Measurements from ENCODE around the gene TM9SF4. TPM values are rescaled to one million over a fixed set of nuclear protein-coding genes. Genes with fewer than 3 reads are reported as not detected.

Gene TM9SF4
- total and polyA plus RNA-seq, 2 of the 8 experiments (the other 6 are each of a cell fraction or from before 2014, with no cell fraction given), result 38.4 to 68.7 TPM

DNA sequence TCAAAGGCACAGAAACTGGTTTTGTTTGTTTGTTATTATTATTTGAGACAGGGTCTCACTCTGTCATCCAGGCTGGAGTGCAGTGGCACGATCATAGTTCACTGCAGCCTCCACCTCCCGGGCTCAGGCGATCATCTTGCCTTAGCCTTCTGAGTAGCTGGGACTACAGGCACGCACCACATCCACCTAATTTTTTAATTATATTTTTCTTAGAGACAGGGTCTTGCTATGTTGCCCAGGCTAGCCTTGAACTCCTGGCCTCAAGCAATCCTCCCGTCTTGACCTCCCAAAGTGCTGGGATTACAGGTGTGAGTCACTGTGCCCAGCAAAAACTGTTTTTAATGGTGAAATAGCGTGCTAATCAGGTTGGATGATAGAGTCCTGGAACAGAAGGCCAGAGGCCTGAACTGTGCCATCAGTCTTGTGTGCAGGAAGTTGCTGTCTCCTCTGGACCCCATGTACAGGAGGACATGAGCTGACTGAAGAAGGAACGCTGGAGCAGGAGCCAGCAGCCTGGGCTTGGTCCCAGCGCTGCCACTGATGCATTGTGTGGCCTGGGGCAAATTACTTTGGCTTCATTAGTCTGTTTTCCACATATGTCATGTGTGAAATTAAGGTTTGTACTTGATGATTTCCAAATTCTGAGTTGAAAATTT, 4.9 kb downstream of the TM9SF4 start (continued):
- TF ChIP-seq, protein P1, sequence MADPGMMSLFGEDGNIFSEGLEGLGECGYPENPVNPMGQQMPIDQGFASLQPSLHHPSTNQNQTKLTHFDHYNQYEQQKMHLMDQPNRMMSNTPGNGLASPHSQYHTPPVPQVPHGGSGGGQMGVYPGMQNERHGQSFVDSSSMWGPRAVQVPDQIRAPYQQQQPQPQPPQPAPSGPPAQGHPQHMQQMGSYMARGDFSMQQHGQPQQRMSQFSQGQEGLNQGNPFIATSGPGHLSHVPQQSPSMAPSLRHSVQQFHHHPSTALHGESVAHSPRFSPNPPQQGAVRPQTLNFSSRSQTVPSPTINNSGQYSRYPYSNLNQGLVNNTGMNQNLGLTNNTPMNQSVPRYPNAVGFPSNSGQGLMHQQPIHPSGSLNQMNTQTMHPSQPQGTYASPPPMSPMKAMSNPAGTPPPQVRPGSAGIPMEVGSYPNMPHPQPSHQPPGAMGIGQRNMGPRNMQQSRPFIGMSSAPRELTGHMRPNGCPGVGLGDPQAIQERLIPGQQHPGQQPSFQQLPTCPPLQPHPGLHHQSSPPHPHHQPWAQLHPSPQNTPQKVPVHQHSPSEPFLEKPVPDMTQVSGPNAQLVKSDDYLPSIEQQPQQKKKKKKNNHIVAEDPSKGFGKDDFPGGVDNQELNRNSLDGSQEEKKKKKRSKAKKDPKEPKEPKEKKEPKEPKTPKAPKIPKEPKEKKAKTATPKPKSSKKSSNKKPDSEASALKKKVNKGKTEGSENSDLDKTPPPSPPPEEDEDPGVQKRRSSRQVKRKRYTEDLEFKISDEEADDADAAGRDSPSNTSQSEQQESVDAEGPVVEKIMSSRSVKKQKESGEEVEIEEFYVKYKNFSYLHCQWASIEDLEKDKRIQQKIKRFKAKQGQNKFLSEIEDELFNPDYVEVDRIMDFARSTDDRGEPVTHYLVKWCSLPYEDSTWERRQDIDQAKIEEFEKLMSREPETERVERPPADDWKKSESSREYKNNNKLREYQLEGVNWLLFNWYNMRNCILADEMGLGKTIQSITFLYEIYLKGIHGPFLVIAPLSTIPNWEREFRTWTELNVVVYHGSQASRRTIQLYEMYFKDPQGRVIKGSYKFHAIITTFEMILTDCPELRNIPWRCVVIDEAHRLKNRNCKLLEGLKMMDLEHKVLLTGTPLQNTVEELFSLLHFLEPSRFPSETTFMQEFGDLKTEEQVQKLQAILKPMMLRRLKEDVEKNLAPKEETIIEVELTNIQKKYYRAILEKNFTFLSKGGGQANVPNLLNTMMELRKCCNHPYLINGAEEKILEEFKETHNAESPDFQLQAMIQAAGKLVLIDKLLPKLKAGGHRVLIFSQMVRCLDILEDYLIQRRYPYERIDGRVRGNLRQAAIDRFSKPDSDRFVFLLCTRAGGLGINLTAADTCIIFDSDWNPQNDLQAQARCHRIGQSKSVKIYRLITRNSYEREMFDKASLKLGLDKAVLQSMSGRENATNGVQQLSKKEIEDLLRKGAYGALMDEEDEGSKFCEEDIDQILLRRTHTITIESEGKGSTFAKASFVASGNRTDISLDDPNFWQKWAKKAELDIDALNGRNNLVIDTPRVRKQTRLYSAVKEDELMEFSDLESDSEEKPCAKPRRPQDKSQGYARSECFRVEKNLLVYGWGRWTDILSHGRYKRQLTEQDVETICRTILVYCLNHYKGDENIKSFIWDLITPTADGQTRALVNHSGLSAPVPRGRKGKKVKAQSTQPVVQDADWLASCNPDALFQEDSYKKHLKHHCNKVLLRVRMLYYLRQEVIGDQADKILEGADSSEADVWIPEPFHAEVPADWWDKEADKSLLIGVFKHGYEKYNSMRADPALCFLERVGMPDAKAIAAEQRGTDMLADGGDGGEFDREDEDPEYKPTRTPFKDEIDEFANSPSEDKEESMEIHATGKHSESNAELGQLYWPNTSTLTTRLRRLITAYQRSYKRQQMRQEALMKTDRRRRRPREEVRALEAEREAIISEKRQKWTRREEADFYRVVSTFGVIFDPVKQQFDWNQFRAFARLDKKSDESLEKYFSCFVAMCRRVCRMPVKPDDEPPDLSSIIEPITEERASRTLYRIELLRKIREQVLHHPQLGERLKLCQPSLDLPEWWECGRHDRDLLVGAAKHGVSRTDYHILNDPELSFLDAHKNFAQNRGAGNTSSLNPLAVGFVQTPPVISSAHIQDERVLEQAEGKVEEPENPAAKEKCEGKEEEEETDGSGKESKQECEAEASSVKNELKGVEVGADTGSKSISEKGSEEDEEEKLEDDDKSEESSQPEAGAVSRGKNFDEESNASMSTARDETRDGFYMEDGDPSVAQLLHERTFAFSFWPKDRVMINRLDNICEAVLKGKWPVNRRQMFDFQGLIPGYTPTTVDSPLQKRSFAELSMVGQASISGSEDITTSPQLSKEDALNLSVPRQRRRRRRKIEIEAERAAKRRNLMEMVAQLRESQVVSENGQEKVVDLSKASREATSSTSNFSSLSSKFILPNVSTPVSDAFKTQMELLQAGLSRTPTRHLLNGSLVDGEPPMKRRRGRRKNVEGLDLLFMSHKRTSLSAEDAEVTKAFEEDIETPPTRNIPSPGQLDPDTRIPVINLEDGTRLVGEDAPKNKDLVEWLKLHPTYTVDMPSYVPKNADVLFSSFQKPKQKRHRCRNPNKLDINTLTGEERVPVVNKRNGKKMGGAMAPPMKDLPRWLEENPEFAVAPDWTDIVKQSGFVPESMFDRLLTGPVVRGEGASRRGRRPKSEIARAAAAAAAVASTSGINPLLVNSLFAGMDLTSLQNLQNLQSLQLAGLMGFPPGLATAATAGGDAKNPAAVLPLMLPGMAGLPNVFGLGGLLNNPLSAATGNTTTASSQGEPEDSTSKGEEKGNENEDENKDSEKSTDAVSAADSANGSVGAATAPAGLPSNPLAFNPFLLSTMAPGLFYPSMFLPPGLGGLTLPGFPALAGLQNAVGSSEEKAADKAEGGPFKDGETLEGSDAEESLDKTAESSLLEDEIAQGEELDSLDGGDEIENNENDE (IDR thresholded peaks at IDR 0.05; ENCODE audit: insufficient replicate concordance, low read length), result no peak
- TF ChIP-seq TEAD4 (IDR thresholded peaks at IDR 0.05; ENCODE audit: low read depth, low read length) (no peak), SIX5 (IDR thresholded peaks at IDR 0.05; ENCODE audit: low read depth, low read length) (no peak), ASH2L (IDR thresholded peaks at IDR 0.05; ENCODE audit: low read length) (no peak), JUN (IDR thresholded peaks at IDR 0.05; ENCODE audit: low read depth, low read length) (no peak), RBBP5 (IDR thresholded peaks at IDR 0.05; ENCODE audit: borderline replicate concordance, low read depth, low read length) (no peak), BCL11A (IDR thresholded peaks at IDR 0.05; ENCODE audit: low read depth in 2 of 2, low read length in 2 of 2) (no peak), SP2 (IDR thresholded peaks at IDR 0.05; ENCODE audit: low read length) (no peak), SIRT6 (IDR thresholded peaks at IDR 0.05; ENCODE audit: low read length) (no peak), KDM5A (IDR thresholded peaks at IDR 0.05; ENCODE audit: low read length) (no peak)

Measured in H1 (cell line).